Activated CD4-positive, alpha-beta T cell treated with anti-CD3 and anti-CD28 coated beads for 36 hours (primary cell): ENCODE results near the gene ANGPTL4. TPM values are rescaled to one million over a fixed set of nuclear protein-coding genes. Genes with fewer than 3 reads are reported as not detected.
A peak's percentile ranks its signal among the peaks of the same experiment; 100 is the strongest.

Source experiments
- ATAC-seq: fragments of 200-7000 bp; cut with Tn5 transposase; one replicate; pipeline ENCODE4 v1.10.0; 2021; ENCODE audit warnings: mild to moderate bottlenecking, moderate library complexity
- CTCF ChIA-PET: fragments of 350-600 bp; sonication (Branson Sonifier 250); formaldehyde crosslinking; loops from one replicate; lab custom pipeline; 2021; ENCODE audit warnings: antibody characterized with exemption; lab: Charles Lee
- POLR2A ChIA-PET: fragments of 350-600 bp; sonication (Branson Sonifier 250); formaldehyde crosslinking; loops from one replicate; lab custom pipeline; 2021; ENCODE audit warnings: antibody characterized with exemption, inconsistent platforms; lab: Charles Lee
- DNase-seq: peaks from one replicate; pipeline ENCODE4 v3.0.0-alpha.2; 2020
- H3K27ac Mint-ChIP-seq: one replicate; pipeline ENCODE4 v1.8.0; 2021; ENCODE audit warnings: mixed read lengths
- H3K27me3 Mint-ChIP-seq: one replicate; pipeline ENCODE4 v1.8.0; 2021; ENCODE audit warnings: mixed read lengths
- H3K36me3 Mint-ChIP-seq: one replicate; pipeline ENCODE4 v1.8.0; 2021; ENCODE audit warnings: low read depth, mixed read lengths
- H3K4me1 Mint-ChIP-seq: one replicate; pipeline ENCODE4 v1.8.0; 2021; ENCODE audit warnings: mixed read lengths
- H3K4me3 Mint-ChIP-seq: one replicate; pipeline ENCODE4 v1.8.0; 2021; ENCODE audit warnings: mild to moderate bottlenecking, moderate library complexity, mixed read lengths
- H3K9me3 Mint-ChIP-seq: one replicate; pipeline ENCODE4 v1.8.0; 2021; ENCODE audit warnings: low read depth, mixed read lengths
- intact Hi-C, 2 experiments: fragments of 100-400 bp; cut with DNase I in 1 of 2; cut with micrococcal nuclease in 1 of 2; formaldehyde crosslinking; loops; one replicate each; pipeline versions ENCODE4 v1.14.2 to v1.15.1; 2022 to 2024; cut with DNase I, micrococcal nuclease
- total RNA-seq, 2 experiments: library from RNA; stranded (reverse); gene quantifications; one replicate each; pipeline ENCODE4 v1.2.3, GENCODE V29; 2021

ANGPTL4 gene
- total RNA-seq, 2 experiments from 2014 or later, result 7.4 to 7.9 TPM

DNA sequence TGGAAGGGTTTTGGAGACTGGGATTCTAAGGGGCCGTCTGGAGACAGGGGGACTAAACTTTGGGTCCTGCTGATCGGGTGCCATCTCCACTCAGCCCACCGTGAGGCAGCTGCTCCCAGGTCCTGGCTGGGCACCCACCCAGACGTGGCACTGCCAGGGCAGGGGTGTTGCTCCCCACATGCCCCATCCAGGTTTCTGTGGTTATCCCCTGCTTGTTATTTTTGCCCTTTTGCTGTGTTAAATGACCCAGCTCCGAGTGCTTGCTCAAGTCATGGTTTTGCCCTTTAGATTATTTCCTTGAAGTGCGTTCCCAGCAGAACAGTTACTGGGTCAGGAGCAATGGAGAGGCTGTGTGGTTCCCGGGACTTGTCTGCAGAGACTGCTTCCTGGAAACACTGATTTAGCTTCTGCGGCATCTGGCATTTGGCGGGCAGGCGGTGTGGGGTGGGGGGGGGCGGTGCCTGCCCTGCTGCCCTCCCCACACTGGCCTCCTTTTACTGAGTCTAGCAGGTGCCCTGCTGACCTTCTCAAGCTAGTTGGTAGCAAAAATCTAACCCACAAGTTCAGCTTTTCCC lies 28.1 kb downstream of the ANGPTL4 start:
- POLR2A ChIA-PET, result interaction anchor here (0.6 kb wide), 1 partner anchor 131 kb away, joined by 3 read pairs; no protein-coding TSS in a partner anchor
- DNase-seq, result no peak

DNA sequence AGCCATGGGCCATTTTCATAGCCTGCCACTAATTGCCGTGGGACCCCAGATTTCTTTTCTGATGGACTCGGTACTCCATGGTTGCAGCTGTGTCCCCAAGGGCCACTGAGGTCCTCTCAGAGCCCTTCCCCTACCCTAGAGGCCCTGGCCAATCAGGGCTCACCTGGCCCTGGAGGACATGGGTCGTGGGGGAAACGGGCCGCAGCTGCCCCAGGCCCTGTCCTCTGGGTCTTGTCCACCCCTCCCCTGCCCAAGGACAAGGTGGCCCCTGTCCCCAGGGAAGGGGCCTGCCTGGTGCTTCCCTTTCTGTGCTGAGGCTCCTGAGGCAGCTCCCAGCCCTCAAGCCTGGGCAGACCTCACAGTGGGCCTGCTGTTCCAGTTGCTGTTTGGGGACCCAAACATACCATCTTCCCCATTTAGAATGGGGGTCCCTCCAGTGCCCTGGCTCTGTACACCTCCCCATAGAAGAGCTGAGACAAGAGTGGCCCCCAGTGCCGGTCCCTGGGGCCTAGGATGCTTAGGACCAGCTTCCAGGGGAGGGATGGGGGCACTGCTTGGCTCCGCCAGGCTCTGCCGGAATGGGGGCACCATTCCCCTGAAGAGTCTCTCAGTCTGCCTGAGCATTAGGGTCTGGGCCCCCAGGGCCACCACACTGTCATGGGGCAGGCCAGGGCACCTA lies 29.4 kb downstream of the ANGPTL4 start:
- CTCF ChIA-PET, result interaction anchor here (4.5 to 5.5 kb wide), 2 partner anchors 20 to 40 kb away, joined by 18 to 23 read pairs; partner anchors contain the start of gene MARCHF2
- Mint-ChIP-seq H3K9me3 (no peaks in the 10 kb centered on the region), H3K27ac (peak overlapping the region; percentile 9), H3K27me3 (no peaks in the 10 kb centered on the region), H3K4me1 (peaks cover 37% of the 10 kb centered on the region), H3K36me3 (peaks cover 3% of the 10 kb centered on the region), H3K4me3 (no peak overlapping the region)
- ATAC-seq (no peak), DNase-seq (no peak)
- intact Hi-C loops, result no loop called here
- POLR2A ChIA-PET, result no interaction called here

More for the DNA sequence above, 28.1 kb downstream of the ANGPTL4 start:
- CTCF ChIA-PET, result interaction anchor here (0.6 to 5.5 kb wide), 4 partner anchors 20 to 122 kb away, joined by 3 to 23 read pairs (median 12); partner anchors contain the start of genes MARCHF2 and ZNF414
- Mint-ChIP-seq H3K9me3 (no peaks in the 10 kb centered on the region), H3K4me1 (peaks cover 33% of the 10 kb centered on the region), H3K27me3 (no peaks in the 10 kb centered on the region), H3K27ac (peak overlapping the region; percentile 47), H3K36me3 (peaks cover 6% of the 10 kb centered on the region), H3K4me3 (peak overlapping the region; percentile 23)
- ATAC-seq, result no peak
- intact Hi-C loops, result no loop called here

DNA sequence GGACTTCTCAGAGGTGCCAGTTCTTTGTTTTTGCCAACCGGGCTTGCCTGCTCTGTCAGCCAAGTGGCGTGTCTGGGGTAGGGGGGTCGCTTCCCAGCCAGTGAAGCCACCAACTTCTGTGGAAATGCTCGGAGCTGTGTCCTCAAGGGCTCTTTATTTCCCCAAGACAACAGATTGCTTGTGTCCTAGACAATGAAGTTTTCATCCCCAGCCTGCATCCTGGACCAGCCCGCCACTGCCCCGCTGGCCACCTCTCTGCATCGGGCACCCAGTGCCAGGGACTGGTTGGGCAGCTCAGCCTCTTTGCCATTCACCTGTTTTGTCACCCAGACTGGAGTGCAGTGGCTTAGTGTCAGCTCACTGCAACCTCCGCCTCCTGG lies 29.9 kb downstream of the ANGPTL4 start:
- ATAC-seq (no peak), DNase-seq (no peak)
- ChIA-PET CTCF (interaction anchor here (4.5 to 5.5 kb wide), 2 partner anchors 20 to 40 kb away, joined by 18 to 23 read pairs; partner anchors contain the start of gene MARCHF2), POLR2A (no interaction called here)
- intact Hi-C loops, result no loop called here
- Mint-ChIP-seq H3K27ac (no peak overlapping the region), H3K4me3 (no peak overlapping the region), H3K4me1 (peaks cover 37% of the 10 kb centered on the region), H3K9me3 (no peaks in the 10 kb centered on the region), H3K27me3 (no peaks in the 10 kb centered on the region), H3K36me3 (peaks cover 3% of the 10 kb centered on the region)

DNA sequence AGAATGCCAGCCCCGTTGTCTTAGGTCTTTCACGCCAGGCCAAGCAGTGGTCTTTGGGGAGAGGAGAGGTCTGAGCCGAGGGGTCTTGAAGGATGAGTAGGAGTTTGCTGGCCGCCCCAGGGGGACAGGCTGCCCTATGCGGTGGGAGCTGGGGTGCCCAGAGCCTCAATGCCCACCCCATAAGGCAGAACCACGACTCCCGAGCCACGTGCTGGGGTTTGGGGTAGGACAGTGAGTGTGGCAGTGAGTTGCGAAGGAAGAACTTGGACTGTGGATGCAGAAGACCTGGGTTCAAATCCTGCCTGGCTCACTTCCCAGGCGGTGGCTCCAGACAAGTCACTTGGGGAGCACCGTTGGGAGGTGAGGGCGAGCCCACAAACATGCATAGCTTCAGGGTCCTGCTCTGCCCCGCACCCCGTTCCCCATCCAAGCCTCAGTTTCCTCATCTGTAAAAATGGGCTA lies 31.7 kb downstream of the ANGPTL4 start:
- ATAC-seq (no peak), DNase-seq (no peak)
- CTCF ChIA-PET, result interaction anchor here (0.7 to 5.5 kb wide), 2 partner anchors 19 to 42 kb away, joined by 3 to 23 read pairs; no protein-coding TSS in a partner anchor
- Mint-ChIP-seq H3K9me3 (no peaks in the 10 kb centered on the region), H3K27me3 (no peaks in the 10 kb centered on the region), H3K27ac (no peak overlapping the region), H3K4me1 (peaks cover 37% of the 10 kb centered on the region), H3K36me3 (peaks cover 7% of the 10 kb centered on the region), H3K4me3 (no peak overlapping the region)
- POLR2A ChIA-PET, result no interaction called here
- intact Hi-C loops, result loop anchor here (1.0 to 5.0 kb wide), 3 partner anchors 41 to 128 kb away; no protein-coding TSS in a partner anchor

DNA sequence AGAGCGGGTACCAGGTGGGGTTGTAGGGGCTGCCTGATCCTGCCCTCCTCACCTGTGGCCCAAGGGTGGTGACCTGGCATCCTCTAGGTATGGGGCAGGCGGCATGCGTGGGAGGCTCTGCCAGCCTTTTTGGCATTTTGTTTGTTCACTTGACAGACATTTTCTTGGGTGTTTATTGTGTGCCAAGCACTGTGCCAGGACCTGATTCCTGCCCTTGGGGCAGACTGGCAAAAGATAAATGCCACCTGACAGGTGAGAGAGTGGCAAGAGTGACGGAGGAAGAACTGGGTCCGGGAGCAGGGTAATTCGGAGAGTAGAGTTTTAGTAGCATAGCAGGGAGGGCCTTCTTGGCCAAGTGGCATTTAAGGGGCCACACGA lies 32.2 kb downstream of the ANGPTL4 start:
- ChIA-PET POLR2A (no interaction called here), CTCF (interaction anchor here (0.7 to 5.5 kb wide), 2 partner anchors 18 to 43 kb away, joined by 3 to 23 read pairs; no protein-coding TSS in a partner anchor)
- DNase-seq (no peak), ATAC-seq (no peak)
- Mint-ChIP-seq H3K27ac (no peak overlapping the region), H3K9me3 (no peaks in the 10 kb centered on the region), H3K4me1 (peaks cover 32% of the 10 kb centered on the region), H3K27me3 (no peaks in the 10 kb centered on the region), H3K36me3 (peaks cover 7% of the 10 kb centered on the region), H3K4me3 (no peak overlapping the region)
- intact Hi-C loops, result loop anchor here (1.0 to 5.0 kb wide), 3 partner anchors 42 to 129 kb away; no protein-coding TSS in a partner anchor

DNA sequence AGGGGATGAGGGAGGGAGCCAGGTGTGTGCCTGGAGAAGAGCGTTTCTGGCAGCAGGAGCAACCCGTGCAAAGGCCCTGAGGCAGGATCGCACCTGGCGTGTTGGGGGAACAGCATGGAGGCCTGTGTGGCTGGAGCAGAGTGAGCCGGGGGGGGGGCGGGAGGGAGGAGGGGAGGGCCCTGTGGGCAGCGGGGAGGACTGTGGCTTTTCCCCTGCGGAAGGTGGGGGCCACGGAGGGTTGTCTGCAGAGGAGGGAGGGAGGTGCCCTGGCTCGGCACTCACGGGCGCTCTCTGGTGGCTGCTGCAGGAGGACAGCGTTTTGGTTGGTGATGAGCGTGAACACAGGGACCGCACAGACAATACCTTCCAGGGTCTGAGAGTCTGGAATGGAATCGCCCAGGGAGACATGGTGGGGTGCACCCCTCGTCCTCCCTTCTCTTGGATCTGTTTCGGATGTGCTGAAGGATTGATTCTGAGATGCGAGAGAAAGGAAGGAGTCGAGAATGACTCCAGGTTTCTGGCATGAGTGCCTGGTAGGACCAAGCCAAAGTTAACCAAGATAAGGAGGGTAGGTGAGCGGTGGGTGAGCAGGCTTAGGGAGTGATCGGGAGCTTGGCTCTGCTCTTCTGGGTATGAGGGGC lies 32.7 kb downstream of the ANGPTL4 start:
- ATAC-seq (peak; percentile 96), DNase-seq (peak; percentile 91)
- intact Hi-C loops, result loop anchor here (1.0 to 5.0 kb wide), 3 partner anchors 42 to 129 kb away; no protein-coding TSS in a partner anchor
- no peaks in the 10 kb centered on the region for H3K9me3 Mint-ChIP-seq
- peaks cover 7% of the 10 kb centered on the region for H3K36me3 Mint-ChIP-seq
- no peak overlapping the region for H3K4me3 Mint-ChIP-seq
- no peaks in the 10 kb centered on the region for H3K27me3 Mint-ChIP-seq
- H3K27ac Mint-ChIP-seq, result peak overlapping the region; percentile 76
- POLR2A ChIA-PET, result no interaction called here
- CTCF ChIA-PET, result interaction anchor here (1.5 kb wide), 1 partner anchor 40 kb away, joined by 3 read pairs; no protein-coding TSS in a partner anchor
- H3K4me1 Mint-ChIP-seq, result peaks cover 30% of the 10 kb centered on the region

DNA sequence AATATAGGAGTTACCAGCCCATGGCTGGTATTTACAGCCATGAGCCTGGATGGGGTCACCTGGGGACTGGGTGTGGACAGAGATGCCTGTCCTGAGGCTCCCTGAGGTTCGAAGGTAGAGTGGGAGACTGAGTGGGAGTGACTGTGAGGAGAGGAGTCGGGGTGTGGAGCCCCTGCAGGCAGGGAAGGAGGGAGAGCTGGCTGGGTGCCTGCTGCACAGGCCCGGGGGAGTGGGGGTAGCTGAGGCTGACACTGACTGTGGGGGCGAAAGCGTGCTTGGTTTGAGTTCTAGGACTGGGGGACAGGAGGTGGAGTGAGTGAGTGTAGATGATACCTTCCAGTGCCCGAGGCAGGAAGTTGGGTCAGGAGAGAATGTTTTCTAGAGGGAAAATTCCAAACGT lies 33.3 kb downstream of the ANGPTL4 start:
- H3K4me3 Mint-ChIP-seq, result no peak overlapping the region
- peak overlapping the region; percentile 76 for H3K27ac Mint-ChIP-seq
- intact Hi-C loops, result loop anchor here (2.0 to 5.0 kb wide), 2 partner anchors 128 to 130 kb away; no protein-coding TSS in a partner anchor
- DNase-seq (no peak), ATAC-seq (no peak)
- H3K4me1 Mint-ChIP-seq, result peaks cover 24% of the 10 kb centered on the region
- no peaks in the 10 kb centered on the region for H3K9me3 Mint-ChIP-seq
- peaks cover 7% of the 10 kb centered on the region for H3K36me3 Mint-ChIP-seq
- CTCF ChIA-PET, result interaction anchor here (1.5 to 1.9 kb wide), 2 partner anchors 40 to 43 kb away, joined by 3 to 16 read pairs; no protein-coding TSS in a partner anchor
- H3K27me3 Mint-ChIP-seq, result no peaks in the 10 kb centered on the region
- POLR2A ChIA-PET, result no interaction called here

DNA sequence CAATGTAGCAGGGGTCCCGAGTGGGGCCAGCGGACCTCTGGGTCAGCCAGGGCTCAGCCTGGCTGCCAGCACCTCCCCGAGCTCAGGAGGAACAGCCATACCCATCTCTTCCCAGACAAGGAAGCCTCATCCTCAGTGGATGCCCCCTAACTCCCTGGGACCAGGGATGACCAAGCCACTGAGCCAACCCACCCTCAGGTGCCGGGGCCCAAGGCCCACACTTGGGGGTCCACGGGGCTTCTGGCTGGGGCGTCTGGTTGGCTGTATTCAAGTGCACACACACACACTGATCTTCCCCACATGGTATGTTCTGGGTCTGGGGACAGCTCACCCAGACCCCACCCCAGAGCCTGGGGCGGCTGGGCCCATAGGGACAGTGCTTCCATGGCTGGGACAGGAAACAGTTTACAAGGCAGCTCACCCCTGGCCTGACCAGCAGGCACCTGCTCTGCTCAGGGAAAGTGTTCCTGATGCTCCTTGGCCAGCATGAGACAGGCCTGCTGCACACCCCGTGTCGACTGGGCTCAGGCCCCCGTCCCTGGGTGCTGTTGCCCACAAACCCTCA lies 33.9 kb downstream of the ANGPTL4 start:
- Mint-ChIP-seq H3K4me1 (peaks cover 22% of the 10 kb centered on the region), H3K4me3 (no peak overlapping the region), H3K36me3 (peaks cover 7% of the 10 kb centered on the region), H3K9me3 (no peaks in the 10 kb centered on the region), H3K27ac (no peak overlapping the region), H3K27me3 (no peaks in the 10 kb centered on the region)
- intact Hi-C loops, result loop anchor here (2.0 to 5.0 kb wide), 2 partner anchors 129 to 131 kb away; no protein-coding TSS in a partner anchor
- CTCF ChIA-PET, result interaction anchor here (1.5 to 1.9 kb wide), 2 partner anchors 41 to 44 kb away, joined by 3 to 16 read pairs; no protein-coding TSS in a partner anchor
- POLR2A ChIA-PET, result no interaction called here
- ATAC-seq, result no peak
- DNase-seq, result no peak

DNA sequence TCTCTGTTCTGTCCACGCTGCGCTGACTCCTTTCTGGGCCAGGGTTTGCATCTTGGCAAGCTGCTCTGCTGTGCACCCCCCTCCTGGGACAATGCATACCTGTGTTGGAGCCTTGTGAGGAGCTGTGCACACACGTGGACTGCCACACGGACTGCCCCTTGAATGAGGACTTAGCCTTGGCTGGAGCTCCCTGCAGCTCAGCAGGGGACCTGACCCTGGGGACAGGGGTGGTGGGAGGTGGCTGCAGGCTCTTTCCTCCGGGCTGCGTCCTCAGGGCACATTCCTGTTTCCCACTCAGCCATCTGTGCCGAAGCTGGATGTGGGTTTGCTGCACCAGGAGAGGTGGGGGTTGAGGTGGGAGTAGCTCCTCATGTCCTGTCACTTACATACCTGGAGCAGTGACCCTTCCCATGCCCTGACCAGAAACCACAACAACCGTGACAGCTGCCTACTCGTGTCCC lies 34.4 kb downstream of the ANGPTL4 start:
- Mint-ChIP-seq H3K9me3 (no peaks in the 10 kb centered on the region), H3K27ac (no peak overlapping the region), H3K27me3 (no peaks in the 10 kb centered on the region), H3K4me1 (peaks cover 19% of the 10 kb centered on the region), H3K4me3 (no peak overlapping the region), H3K36me3 (peaks cover 7% of the 10 kb centered on the region)
- CTCF ChIA-PET, result interaction anchor here (1.5 to 1.9 kb wide), 2 partner anchors 41 to 44 kb away, joined by 3 to 16 read pairs; no protein-coding TSS in a partner anchor
- no peak for ATAC-seq
- DNase-seq, result no peak
- intact Hi-C loops, result loop anchor here in 1 of 2 experiments (5.0 kb wide), 1 partner anchor 131 kb away; no protein-coding TSS in a partner anchor
- POLR2A ChIA-PET, result interaction anchor here (0.9 kb wide), 1 partner anchor 173 kb away, joined by 3 read pairs; no protein-coding TSS in a partner anchor

DNA sequence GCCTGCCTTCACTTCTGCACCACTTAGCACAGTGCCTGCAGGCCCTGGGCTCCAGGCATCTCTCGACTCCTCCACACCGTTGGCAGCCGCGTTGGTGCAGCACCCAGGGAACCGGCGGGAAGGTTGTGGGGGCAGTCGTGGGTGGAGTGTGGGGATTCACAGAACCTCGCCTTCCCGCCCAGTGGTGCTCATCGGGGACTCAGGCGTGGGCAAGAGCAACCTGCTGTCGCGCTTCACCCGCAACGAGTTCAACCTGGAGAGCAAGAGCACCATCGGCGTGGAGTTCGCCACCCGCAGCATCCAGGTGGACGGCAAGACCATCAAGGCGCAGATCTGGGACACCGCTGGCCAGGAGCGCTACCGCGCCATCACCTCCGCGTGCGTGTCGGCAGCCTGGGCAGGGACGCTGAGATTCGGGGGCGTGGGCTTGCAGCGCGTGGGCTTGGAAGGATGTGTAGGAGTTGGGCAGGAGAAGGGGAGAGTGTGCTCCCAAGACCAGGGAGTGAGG lies 35.8 kb downstream of the ANGPTL4 start:
- DNase-seq (no peak), ATAC-seq (no peak)
- no peak overlapping the region for H3K4me3 Mint-ChIP-seq
- ChIA-PET POLR2A (interaction anchor here (0.5 kb wide), 1 partner anchor 12 kb away, joined by 3 read pairs; no protein-coding TSS in a partner anchor), CTCF (no interaction called here)
- peaks cover 18% of the 10 kb centered on the region for H3K4me1 Mint-ChIP-seq
- peaks cover 10% of the 10 kb centered on the region for H3K36me3 Mint-ChIP-seq
- no peaks in the 10 kb centered on the region for H3K9me3 Mint-ChIP-seq
- no peaks in the 10 kb centered on the region for H3K27me3 Mint-ChIP-seq
- no peak overlapping the region for H3K27ac Mint-ChIP-seq
- intact Hi-C loops, result loop anchor here in 1 of 2 experiments (5.0 kb wide), 1 partner anchor 132 kb away; no protein-coding TSS in a partner anchor
